ENCODE measurements around the gene CYP19A1. TPM values are rescaled to one million over a fixed set of nuclear protein-coding genes. Genes with fewer than 3 reads are reported as not detected.

CYP19A1 gene
- total and polyA plus RNA-seq, 2 experiments from 2014 or later = 0.76 to 1.2 TPM

GRCh38 chr15:51274956-51275355, 63.4 kb downstream of the CYP19A1 start:
- H3K9ac ChIP-seq = no peak overlapping the region
- no peaks in the 10 kb centered on the region for H3K4me1 ChIP-seq (ENCODE audit: insufficient read depth)
- 73 to 82% methylated on average over 4 of the region's 4 CpGs for WGBS, 2 experiments (ENCODE audit: low coverage in 1 of 2, low lambda C conversion rate in 2 of 2, missing lambda C conversion rate in 2 of 2)
- no peak overlapping the region for H3K27ac ChIP-seq
- in situ Hi-C loops (cut with MboI) = no loop called here
- no peaks in the 10 kb centered on the region for H3K9me2 ChIP-seq (ENCODE audit: insufficient read depth)
- 0 out of 2 replicates have a peak, but pooled peaks cover 6% of the 10 kb centered on the region for H3K27me3 ChIP-seq (replicated peaks; ENCODE audit: insufficient read depth)
- H3K4me3 ChIP-seq = no peak overlapping the region
- H2AFZ ChIP-seq = no peak overlapping the region
- H3F3A ChIP-seq (ENCODE audit: insufficient read depth) = no peaks in the 10 kb centered on the region
- H3K4me2 ChIP-seq (ENCODE audit: unreplicated experiment) = no peak overlapping the region
- no peaks in the 10 kb centered on the region for H3K9me3 ChIP-seq (ENCODE audit: low read depth)
- H4K20me1 ChIP-seq (ENCODE audit: insufficient read depth) = no peaks in the 10 kb centered on the region
- no peaks in the 10 kb centered on the region for H3K36me3 ChIP-seq (ENCODE audit: low read depth)
- no peak for DNase-seq
- H3K79me2 ChIP-seq (ENCODE audit: insufficient read depth) = no peaks in the 10 kb centered on the region
- no peak for TF ChIP-seq EZH2 (IDR thresholded peaks at IDR 0.05; ENCODE audit: insufficient read depth, poor library complexity, severe bottlenecking)
- no peak for TF ChIP-seq EZH2phosphoT487 (IDR thresholded peaks at IDR 0.05; ENCODE audit: insufficient read depth, low read depth)

GRCh38 chr15:51270706-51271105, 67.7 kb downstream of the CYP19A1 start:
- no peak overlapping the region for H3K4me3 ChIP-seq
- H3K9ac ChIP-seq = no peak overlapping the region
- no peaks in the 10 kb centered on the region for H3K27me3 ChIP-seq (replicated peaks; ENCODE audit: insufficient read depth)
- H3K27ac ChIP-seq = no peak overlapping the region
- no peaks in the 10 kb centered on the region for H3K4me1 ChIP-seq (ENCODE audit: insufficient read depth)
- no peak overlapping the region for H2AFZ ChIP-seq
- no peak overlapping the region for H3K4me2 ChIP-seq (ENCODE audit: unreplicated experiment)
- H3K79me2 ChIP-seq (ENCODE audit: insufficient read depth) = no peaks in the 10 kb centered on the region
- in situ Hi-C loops (cut with MboI) = no loop called here
- no peaks in the 10 kb centered on the region for H3K9me2 ChIP-seq (ENCODE audit: insufficient read depth)
- 90 to 91% methylated on average over 6 of the region's 6 CpGs for WGBS, 2 experiments (ENCODE audit: low coverage in 1 of 2, low lambda C conversion rate in 2 of 2, missing lambda C conversion rate in 2 of 2)
- no peak for DNase-seq
- no peaks in the 10 kb centered on the region for H3K36me3 ChIP-seq (ENCODE audit: low read depth)
- no peaks in the 10 kb centered on the region for H3K9me3 ChIP-seq (ENCODE audit: low read depth)
- no peaks in the 10 kb centered on the region for H3F3A ChIP-seq (ENCODE audit: insufficient read depth)
- TF ChIP-seq EZH2 (IDR thresholded peaks at IDR 0.05; ENCODE audit: insufficient read depth, poor library complexity, severe bottlenecking) (no peak), EZH2phosphoT487 (IDR thresholded peaks at IDR 0.05; ENCODE audit: insufficient read depth, low read depth) (no peak)
- H4K20me1 ChIP-seq (ENCODE audit: insufficient read depth) = no peaks in the 10 kb centered on the region

- in situ Hi-C loops (cut with MboI) = no loop called here
- H3K9me2 ChIP-seq (ENCODE audit: insufficient read depth) = no peaks in the 10 kb centered on the region
- DNase-seq = no peak
- no peak overlapping the region for H3K4me2 ChIP-seq (ENCODE audit: unreplicated experiment)
- no peaks in the 10 kb centered on the region for H3K79me2 ChIP-seq (ENCODE audit: insufficient read depth)
- no peaks in the 10 kb centered on the region for H3K9me3 ChIP-seq (ENCODE audit: low read depth)
- H3K27ac ChIP-seq = no peak overlapping the region
- no peaks in the 10 kb centered on the region for H3K4me1 ChIP-seq (ENCODE audit: insufficient read depth)
- no peak overlapping the region for H3K4me3 ChIP-seq
- TF ChIP-seq EZH2 (IDR thresholded peaks at IDR 0.05; ENCODE audit: insufficient read depth, poor library complexity, severe bottlenecking) (no peak), EZH2phosphoT487 (IDR thresholded peaks at IDR 0.05; ENCODE audit: insufficient read depth, low read depth) (no peak)
- no peaks in the 10 kb centered on the region for H3F3A ChIP-seq (ENCODE audit: insufficient read depth)
- no peak overlapping the region for H2AFZ ChIP-seq
- no peaks in the 10 kb centered on the region for H3K27me3 ChIP-seq (replicated peaks; ENCODE audit: insufficient read depth)
- H3K36me3 ChIP-seq (ENCODE audit: low read depth) = no peaks in the 10 kb centered on the region
- H3K9ac ChIP-seq = no peak overlapping the region
- WGBS, 2 experiments (ENCODE audit: low coverage in 1 of 2, low lambda C conversion rate in 2 of 2, missing lambda C conversion rate in 2 of 2) = 48 to 55% methylated on average over 2 of the region's 2 CpGs
- no peaks in the 10 kb centered on the region for H4K20me1 ChIP-seq (ENCODE audit: insufficient read depth)
These were observed 68.9 kb downstream of the CYP19A1 start for GRCh38 chr15:51269496-51269895.

- in situ Hi-C loops (cut with MboI) = no loop called here
- no peaks in the 10 kb centered on the region for H3K27me3 ChIP-seq (replicated peaks; ENCODE audit: insufficient read depth)
These were observed 70.7 kb downstream of the CYP19A1 start for GRCh38 chr15:51267703-51268083.

More at GRCh38 chr15:51267703-51268083, 70.7 kb downstream of the CYP19A1 start:
- 1 to 2% methylated on average over 11 of the region's 11 CpGs for WGBS, 2 experiments (ENCODE audit: low coverage in 1 of 2, low lambda C conversion rate in 2 of 2, missing lambda C conversion rate in 2 of 2)
- H3K9ac ChIP-seq = peak overlapping the region; percentile 59
- H3K9me3 ChIP-seq (ENCODE audit: low read depth) = no peaks in the 10 kb centered on the region
- H4K20me1 ChIP-seq (ENCODE audit: insufficient read depth) = no peaks in the 10 kb centered on the region
- no peaks in the 10 kb centered on the region for H3F3A ChIP-seq (ENCODE audit: insufficient read depth)
- H3K36me3 ChIP-seq (ENCODE audit: low read depth) = no peaks in the 10 kb centered on the region
- peak; percentile 48 for DNase-seq
- peak overlapping the region; percentile 96 for H3K4me2 ChIP-seq (ENCODE audit: unreplicated experiment)
- no peaks in the 10 kb centered on the region for H3K79me2 ChIP-seq (ENCODE audit: insufficient read depth)
- no peaks in the 10 kb centered on the region for H3K9me2 ChIP-seq (ENCODE audit: insufficient read depth)
- H3K27ac ChIP-seq = no peak overlapping the region
- H3K4me3 ChIP-seq = peak overlapping the region; percentile 75
- H2AFZ ChIP-seq = peak overlapping the region; percentile 74
- H3K4me1 ChIP-seq (ENCODE audit: insufficient read depth) = no peaks in the 10 kb centered on the region
- TF ChIP-seq EZH2phosphoT487 (IDR thresholded peaks at IDR 0.05; ENCODE audit: insufficient read depth, low read depth) (no peak), EZH2 (IDR thresholded peaks at IDR 0.05; ENCODE audit: insufficient read depth, poor library complexity, severe bottlenecking) (no peak)

All from GM23248 (cell line).